Right lobe of liver (tissue), 6 donors: ENCODE measurements around the gene LRRC1. TPM values are rescaled to one million over a fixed set of nuclear protein-coding genes. Genes with fewer than 3 reads are reported as not detected.

Experiments
- ATAC-seq, 4 donors: fragments of 200-7000 bp; cut with Tn5 transposase; one replicate each; pipeline ENCODE4 v1.9.1; 2020; ENCODE audit warnings: mild to moderate bottlenecking in 4 of 4, moderate library complexity in 4 of 4
- DNase-seq, 3 donors: peaks; one replicate each; pipeline ENCODE4 v3.0.0-alpha.2; 2020
- H3K27ac ChIP-seq, 3 donors: fragments of 200-600 bp; one replicate each; pipeline ENCODE4 v1.8.0; 2022
- H3K27me3 ChIP-seq, 2 donors: fragments of 200-600 bp; one replicate each; pipeline ENCODE4 v1.8.0; 2022
- H3K36me3 ChIP-seq, 4 donors: fragments of 200-600 bp; sonication (generic) in 1 of 4; one replicate each; pipeline versions ENCODE4 v1.5.1 to v1.8.0; 2017 to 2022; ENCODE audit warnings: control low read depth in 1 of 4
- H3K4me1 ChIP-seq, 4 donors: fragments of 200-600 bp; sonication (generic) in 1 of 4; one replicate each; pipeline versions ENCODE4 v1.5.1 to v1.8.0; 2017 to 2022; ENCODE audit warnings: control low read depth in 1 of 4
- H3K4me3 ChIP-seq, 3 donors: fragments of 200-600 bp; one replicate each; pipeline ENCODE4 v1.8.0; 2022
- H3K9me3 ChIP-seq, 4 donors: fragments of 200-600 bp; sonication (generic) in 1 of 4; one replicate each; pipeline versions ENCODE4 v1.5.1 to v1.8.0; 2017 to 2022; ENCODE audit warnings: control low read depth in 1 of 4
- POLR2A ChIP-seq: fragments of 450-650 bp; IDR thresholded peaks from one replicate; pipeline ENCODE4 v1.6.1; 2017; ENCODE audit warnings: antibody characterized with exemption, mild to moderate bottlenecking
- WGBS: methylation state at CpG from one replicate; pipeline ENCODE4 v1.1.6; 2018; ENCODE audit warnings: low coverage, low lambda C conversion rate; ENCODE audit not compliant: insufficient coverage; ENCODE audit errors: missing lambda C conversion rate; 5-methylcytosine and 5-hydroxymethylcytosine counted together
- intact Hi-C, 2 donors: fragments of 100-400 bp; cut with DNase I; formaldehyde crosslinking; loops; one replicate each; pipeline versions ENCODE4 v1.11.2 to v1.14.1; 2022
- total RNA-seq, 6 experiments: library from RNA; depleted of rRNA in 2 of 6; stranded (reverse); fragments of >200 nt in 2 of 6; fragmentation: NEBNext Ultra II Directional in 3 of 6; extraction: Animal tissue kit (Norgen Biotek cat#: 25700) in 3 of 6; gene quantifications; one replicate each; pipeline versions ENCODE4 v1.1.0 to v1.2.4, GENCODE V29; 2016 to 2023
- TF ChIP-seq, protein P1 (sequence below), 4 donors: fragments of 200-600 bp in 3 of 4; fragments of 450-650 bp in 1 of 4; IDR thresholded peaks; one replicate each; pipeline versions ENCODE4 v1.5.1 to v1.8.0; 2016 to 2022; ENCODE audit warnings: antibody characterized with exemption in 4 of 4, mild to moderate bottlenecking in 2 of 4
- donor health status: DM: no; HTN: yes; CAD: no.
- donor health status: DM: no; HTN: no; CAD: no.
- donor health status: DM: no; HTN: no; CAD: no.
- donor health status: DM: no; HTN: yes; CAD: no.
- donor health status: DM: no; HTN: yes; CAD: no.

LRRC1 gene
- total RNA-seq, 6 experiments from 2014 or later: 0.46 to 3.2 (median 1.4) TPM

- TF ChIP-seq, protein P1, sequence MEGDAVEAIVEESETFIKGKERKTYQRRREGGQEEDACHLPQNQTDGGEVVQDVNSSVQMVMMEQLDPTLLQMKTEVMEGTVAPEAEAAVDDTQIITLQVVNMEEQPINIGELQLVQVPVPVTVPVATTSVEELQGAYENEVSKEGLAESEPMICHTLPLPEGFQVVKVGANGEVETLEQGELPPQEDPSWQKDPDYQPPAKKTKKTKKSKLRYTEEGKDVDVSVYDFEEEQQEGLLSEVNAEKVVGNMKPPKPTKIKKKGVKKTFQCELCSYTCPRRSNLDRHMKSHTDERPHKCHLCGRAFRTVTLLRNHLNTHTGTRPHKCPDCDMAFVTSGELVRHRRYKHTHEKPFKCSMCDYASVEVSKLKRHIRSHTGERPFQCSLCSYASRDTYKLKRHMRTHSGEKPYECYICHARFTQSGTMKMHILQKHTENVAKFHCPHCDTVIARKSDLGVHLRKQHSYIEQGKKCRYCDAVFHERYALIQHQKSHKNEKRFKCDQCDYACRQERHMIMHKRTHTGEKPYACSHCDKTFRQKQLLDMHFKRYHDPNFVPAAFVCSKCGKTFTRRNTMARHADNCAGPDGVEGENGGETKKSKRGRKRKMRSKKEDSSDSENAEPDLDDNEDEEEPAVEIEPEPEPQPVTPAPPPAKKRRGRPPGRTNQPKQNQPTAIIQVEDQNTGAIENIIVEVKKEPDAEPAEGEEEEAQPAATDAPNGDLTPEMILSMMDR (IDR thresholded peaks at IDR 0.05): no peak
- TF ChIP-seq POLR2A: no peak
Measured at GRCh38 chr6:53786832-53787231, 8.0 kb upstream of the LRRC1 start.

DNA sequence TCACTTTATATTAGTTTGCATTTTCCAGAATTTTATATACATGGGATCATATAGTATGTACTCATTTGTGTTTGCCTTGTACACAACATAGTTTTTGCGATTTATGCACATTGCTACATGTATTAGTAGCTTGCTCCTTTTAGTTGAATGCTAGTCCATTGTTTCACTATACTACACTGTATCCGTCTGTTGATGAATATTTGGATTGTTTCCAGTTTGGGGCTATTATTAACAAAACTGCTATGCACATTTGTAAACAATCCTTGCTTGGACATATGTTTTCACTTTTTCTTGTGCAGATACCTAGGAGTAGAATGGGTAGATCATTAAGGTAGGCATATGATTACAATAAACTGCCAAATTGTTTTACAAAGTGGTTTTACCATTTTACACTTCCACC, 3.9 kb upstream of the LRRC1 start:
- intact Hi-C loops: no loop called here
- Histone ChIP-seq H3K36me3 (no peaks in the 10 kb centered on the region), H3K4me3 (no peak overlapping the region), H3K27ac (no peak overlapping the region), H3K4me1 (peaks cover 0 to 20% (median 5%) of the 10 kb centered on the region in 4 donors), H3K27me3 (peaks cover 0 to 4% of the 10 kb centered on the region in 2 donors), H3K9me3 (peaks cover 0 to 5% (median 0%) of the 10 kb centered on the region in 4 donors)
- no peak for TF ChIP-seq POLR2A
- TF ChIP-seq, protein P1 (IDR thresholded peaks at IDR 0.05): no peak
- WGBS: 48% methylated on average over 2 of the region's 2 CpGs
- no peak for ATAC-seq
- no peak for DNase-seq

More at GRCh38 chr6:53786832-53787231, 8.0 kb upstream of the LRRC1 start:
- H3K27me3 ChIP-seq: peaks cover 0 to 4% of the 10 kb centered on the region in 2 donors
- H3K4me1 ChIP-seq: no peaks in the 10 kb centered on the region
- WGBS: 62% methylated on average over 1 of the region's 1 CpG
- H3K27ac ChIP-seq: no peak overlapping the region
- no peak for DNase-seq
- ATAC-seq: no peak
- no peaks in the 10 kb centered on the region for H3K36me3 ChIP-seq
- intact Hi-C loops: no loop called here
- H3K4me3 ChIP-seq: no peak overlapping the region
- peaks cover 0 to 5% (median 0%) of the 10 kb centered on the region in 4 donors for H3K9me3 ChIP-seq

- DNase-seq (no peak), ATAC-seq (no peak)
- no peak for TF ChIP-seq POLR2A
- TF ChIP-seq, protein P1 (IDR thresholded peaks at IDR 0.05): no peak
- Histone ChIP-seq H3K27ac (no peak overlapping the region), H3K27me3 (peaks cover 0 to 4% of the 10 kb centered on the region in 2 donors), H3K4me1 (peaks cover 0 to 21% (median 5%) of the 10 kb centered on the region in 4 donors), H3K36me3 (no peaks in the 10 kb centered on the region), H3K9me3 (peaks cover 0 to 5% (median 0%) of the 10 kb centered on the region in 4 donors), H3K4me3 (no peak overlapping the region)
- intact Hi-C loops: no loop called here
- WGBS: 48% methylated on average over 2 of the region's 2 CpGs
Measured at GRCh38 chr6:53792016-53792415, 2.8 kb upstream of the LRRC1 start.

DNA sequence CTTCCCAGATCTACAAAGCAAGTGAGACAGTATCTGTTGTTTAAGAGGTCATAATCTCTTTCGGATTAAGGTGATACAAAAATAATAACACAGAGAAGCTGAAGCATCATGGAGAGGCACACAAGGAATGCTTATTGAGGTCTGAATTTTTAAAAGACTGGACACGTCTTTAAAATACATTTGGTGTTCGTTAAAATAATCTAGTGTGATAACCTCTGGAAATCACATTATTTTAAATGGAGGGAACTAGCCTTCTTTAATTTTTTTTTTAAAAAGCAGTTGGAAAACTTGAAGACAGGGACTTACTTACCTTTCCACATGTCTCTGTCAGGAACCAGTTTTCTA, 1.9 kb upstream of the LRRC1 start:
- Histone ChIP-seq H3K4me1 (peaks cover 0 to 21% (median 5%) of the 10 kb centered on the region in 4 donors), H3K27ac (no peak overlapping the region), H3K36me3 (no peaks in the 10 kb centered on the region), H3K27me3 (peaks cover 0 to 4% of the 10 kb centered on the region in 2 donors), H3K4me3 (peak overlapping the region; percentile 68 to 73 (median 72)), H3K9me3 (peaks cover 0 to 5% (median 0%) of the 10 kb centered on the region in 4 donors)
- TF ChIP-seq, protein P1 (IDR thresholded peaks at IDR 0.05): no peak
- no peak for TF ChIP-seq POLR2A
- intact Hi-C loops: no loop called here
- 20% methylated on average over 3 of the region's 3 CpGs for WGBS
- DNase-seq (no peak), ATAC-seq (no peak)
